ENCODE results near the gene HAVCR2. TPM values are rescaled to one million over a fixed set of nuclear protein-coding genes. Genes with fewer than 3 reads are reported as not detected.

The HAVCR2 gene
- total and polyA plus RNA-seq, 10 of the 15 experiments (the other 5 are each of a cell fraction or from before 2014, with no cell fraction given), result 5.2 to 7.5 (median 6.9) TPM

DNA sequence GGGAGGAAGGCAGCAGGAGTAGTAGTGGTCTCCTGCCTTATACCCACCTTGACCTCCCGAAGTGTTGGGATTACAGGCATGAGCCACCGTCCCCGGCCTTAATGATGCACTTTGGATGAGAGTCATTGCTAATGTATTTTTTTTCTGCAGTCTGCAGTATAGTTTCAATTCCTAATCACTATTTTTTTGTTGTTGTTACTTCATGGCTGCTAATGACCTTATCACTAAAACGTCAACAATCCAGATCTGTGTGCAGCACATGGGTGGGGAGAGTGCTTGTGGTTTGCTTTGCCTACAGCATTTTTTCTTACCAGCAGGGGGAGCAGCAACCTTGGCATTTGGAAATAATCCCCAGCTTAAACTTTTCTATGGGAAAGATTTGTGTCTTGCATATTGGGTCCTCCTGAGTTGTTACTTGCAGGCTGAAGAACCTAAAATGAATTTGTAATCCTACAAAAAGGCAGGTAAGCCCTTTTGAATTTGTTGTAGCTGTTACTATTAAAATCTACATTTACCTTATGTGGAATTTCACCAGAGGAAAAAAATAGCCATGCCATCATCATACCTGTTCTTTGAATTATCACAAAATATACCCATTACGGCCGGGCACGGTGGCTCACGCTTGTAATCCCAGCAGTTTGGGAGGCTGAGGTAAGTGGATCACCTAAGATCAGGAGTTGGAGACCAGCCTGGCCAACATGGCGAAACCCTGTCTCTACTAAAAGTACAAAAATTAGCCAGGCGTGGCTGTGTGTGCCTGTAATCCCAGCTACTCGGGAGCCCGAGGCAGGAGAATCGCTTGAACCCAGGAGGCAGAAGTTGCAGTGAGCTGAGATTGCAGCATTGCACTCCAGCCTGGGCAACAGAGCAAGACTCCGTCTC is 40.1 kb upstream of the HAVCR2 start:
- Histone ChIP-seq H4K20me1 (ENCODE audit: control insufficient read depth, insufficient read depth) (no peaks in the 10 kb centered on the region), H3K27ac (ENCODE audit: control insufficient read depth, insufficient read depth) (no peak overlapping the region), H3K79me2 (ENCODE audit: control insufficient read depth, insufficient read depth, low read length) (no peaks in the 10 kb centered on the region), H3K9ac (ENCODE audit: control insufficient read depth, insufficient read depth, low read length) (no peak overlapping the region), H3K4me1 (ENCODE audit: control insufficient read depth, insufficient read depth, low read length) (no peaks in the 10 kb centered on the region), H3K27me3 (replicated peaks in 1 of 2; ENCODE audit: control insufficient read depth in 2 of 2, insufficient read depth in 2 of 2, low read length in 1 of 2) (no peaks in the 10 kb centered on the region), H3K4me2 (ENCODE audit: control insufficient read depth, insufficient read depth) (no peak overlapping the region), H2AFZ (ENCODE audit: control insufficient read depth, low read depth, low read length) (no peak overlapping the region), H3K9me3 (replicated peaks; ENCODE audit: control insufficient read depth, insufficient read depth, low read length) (no peaks in the 10 kb centered on the region), H3K4me3 (no peak overlapping the region), H3K36me3 (ENCODE audit: control insufficient read depth in 2 of 2, insufficient read depth in 2 of 2, low read length in 1 of 2) (no peaks in the 10 kb centered on the region)
- intact Hi-C loops (cut with micrococcal nuclease; ENCODE audit: unreplicated experiment) (loop anchor here (1.0 to 10.0 kb wide), 6 partner anchors 68 to 596 kb away; partner anchors contain the start of genes CYFIP2 and LSM11), in situ Hi-C loops (cut with MboI) (loop anchor here (5.0 kb wide), 2 partner anchors 103 to 163 kb away; no protein-coding TSS in a partner anchor)
- no TSS peak for BruUV-seq (replicated peaks)
- ATAC-seq (peak; percentile 92), DNase-seq (ENCODE audit: low read depth, low spot score) (peak; percentile 40), FAIRE-seq (peak; percentile 88)
- ChIA-PET POLR2A (interaction anchor here (0.6 to 1.6 kb wide), 8 partner anchors 17 to 350 kb away, joined by 3 to 10 read pairs (median 3); partner anchors contain the start of gene GARIN3), RAD21 (ENCODE audit: unreplicated experiment) (interaction anchor here (0.9 to 4.7 kb wide), 26 partner anchors 19 to 594 kb away, joined by 3 to 159 read pairs (median 6); partner anchors contain the start of gene LSM11), CTCF (interaction anchor here (0.6 to 11.1 kb wide), 42 partner anchors 9 to 521 kb away, joined by 3 to 244 read pairs (median 4); partner anchors contain the start of genes GARIN3 and ITK), SMC1A (ENCODE audit: uncharacterized antibody, unreplicated experiment) (interaction anchor here (0.7 to 4.4 kb wide), 47 partner anchors 9 to 570 kb away, joined by 3 to 138 read pairs (median 5); partner anchors contain the start of gene CYFIP2)
- 60% methylated on average over 14 of the region's 14 CpGs for WGBS (ENCODE audit: insufficient coverage, insufficient replicate concordance, low lambda C conversion rate, missing lambda C conversion rate)
- no peak for TF ChIP-seq BACH1 (IDR thresholded peaks at IDR 0.05; ENCODE audit: borderline replicate concordance)
- no peak for TF ChIP-seq SUZ12 (IDR thresholded peaks at IDR 0.05; ENCODE audit: unreplicated experiment)
- TF ChIP-seq SIX5 (IDR thresholded peaks at IDR 0.05; ENCODE audit: low read depth, low read length, severe bottlenecking), result no peak
- TF ChIP-seq HDAC6 (IDR thresholded peaks at IDR 0.05; ENCODE audit: unreplicated experiment), result no peak
- no peak for TF ChIP-seq ESRRA (IDR thresholded peaks at IDR 0.05; ENCODE audit: low read length)
- no peak for TF ChIP-seq RAD51 (IDR thresholded peaks at IDR 0.05)
- TF ChIP-seq MXI1 (IDR thresholded peaks at IDR 0.05; ENCODE audit: low read depth, low read length), result peak; percentile 50
- peak; percentile 86 for TF ChIP-seq CBFB (IDR thresholded peaks at IDR 0.05; ENCODE audit: low read depth)
- TF ChIP-seq SMARCA5 (IDR thresholded peaks at IDR 0.05), result peak; percentile 48; the same call in 1 of the 2 replicates
- TF ChIP-seq YBX1 (IDR thresholded peaks at IDR 0.05), result no peak
- no peak for TF ChIP-seq NR2C1 (IDR thresholded peaks at IDR 0.05)
- TF ChIP-seq STAT3 (IDR thresholded peaks at IDR 0.05; ENCODE audit: low read depth, low read length), result no peak
- TF ChIP-seq POU2F2 (IDR thresholded peaks at IDR 0.05; ENCODE audit: borderline replicate concordance, low read depth, low read length), result peak; percentile 67; the same call in 2 of the 3 replicates
- TF ChIP-seq IKZF1 (conservative IDR thresholded peaks at IDR 0.05), result peak; percentile 44; the same call in 1 of the 2 replicates
- no peak for TF ChIP-seq TCF12 (IDR thresholded peaks at IDR 0.05; ENCODE audit: low read depth, low read length)
- TF ChIP-seq, protein P1, sequence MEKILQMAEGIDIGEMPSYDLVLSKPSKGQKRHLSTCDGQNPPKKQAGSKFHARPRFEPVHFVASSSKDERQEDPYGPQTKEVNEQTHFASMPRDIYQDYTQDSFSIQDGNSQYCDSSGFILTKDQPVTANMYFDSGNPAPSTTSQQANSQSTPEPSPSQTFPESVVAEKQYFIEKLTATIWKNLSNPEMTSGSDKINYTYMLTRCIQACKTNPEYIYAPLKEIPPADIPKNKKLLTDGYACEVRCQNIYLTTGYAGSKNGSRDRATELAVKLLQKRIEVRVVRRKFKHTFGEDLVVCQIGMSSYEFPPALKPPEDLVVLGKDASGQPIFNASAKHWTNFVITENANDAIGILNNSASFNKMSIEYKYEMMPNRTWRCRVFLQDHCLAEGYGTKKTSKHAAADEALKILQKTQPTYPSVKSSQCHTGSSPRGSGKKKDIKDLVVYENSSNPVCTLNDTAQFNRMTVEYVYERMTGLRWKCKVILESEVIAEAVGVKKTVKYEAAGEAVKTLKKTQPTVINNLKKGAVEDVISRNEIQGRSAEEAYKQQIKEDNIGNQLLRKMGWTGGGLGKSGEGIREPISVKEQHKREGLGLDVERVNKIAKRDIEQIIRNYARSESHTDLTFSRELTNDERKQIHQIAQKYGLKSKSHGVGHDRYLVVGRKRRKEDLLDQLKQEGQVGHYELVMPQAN (conservative IDR thresholded peaks at IDR 0.05), result peak; percentile 23; the same call in 1 of the 2 replicates
- TF ChIP-seq RUNX3 (IDR thresholded peaks at IDR 0.05; ENCODE audit: low read length), result peak; percentile 94
- TF ChIP-seq, protein P2, sequence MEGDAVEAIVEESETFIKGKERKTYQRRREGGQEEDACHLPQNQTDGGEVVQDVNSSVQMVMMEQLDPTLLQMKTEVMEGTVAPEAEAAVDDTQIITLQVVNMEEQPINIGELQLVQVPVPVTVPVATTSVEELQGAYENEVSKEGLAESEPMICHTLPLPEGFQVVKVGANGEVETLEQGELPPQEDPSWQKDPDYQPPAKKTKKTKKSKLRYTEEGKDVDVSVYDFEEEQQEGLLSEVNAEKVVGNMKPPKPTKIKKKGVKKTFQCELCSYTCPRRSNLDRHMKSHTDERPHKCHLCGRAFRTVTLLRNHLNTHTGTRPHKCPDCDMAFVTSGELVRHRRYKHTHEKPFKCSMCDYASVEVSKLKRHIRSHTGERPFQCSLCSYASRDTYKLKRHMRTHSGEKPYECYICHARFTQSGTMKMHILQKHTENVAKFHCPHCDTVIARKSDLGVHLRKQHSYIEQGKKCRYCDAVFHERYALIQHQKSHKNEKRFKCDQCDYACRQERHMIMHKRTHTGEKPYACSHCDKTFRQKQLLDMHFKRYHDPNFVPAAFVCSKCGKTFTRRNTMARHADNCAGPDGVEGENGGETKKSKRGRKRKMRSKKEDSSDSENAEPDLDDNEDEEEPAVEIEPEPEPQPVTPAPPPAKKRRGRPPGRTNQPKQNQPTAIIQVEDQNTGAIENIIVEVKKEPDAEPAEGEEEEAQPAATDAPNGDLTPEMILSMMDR (IDR thresholded peaks at IDR 0.05 in 2 of 3, conservative IDR thresholded peaks at IDR 0.05 in 1 of 3; ENCODE audit: control insufficient read depth in 2 of 3, extremely low read depth in 1 of 3, insufficient read depth in 1 of 3, low read depth in 3 of 3, low read length in 3 of 3), result peak; percentile 73 to 91 (median 90)
- no peak for TF ChIP-seq FOXM1 (IDR thresholded peaks at IDR 0.05; ENCODE audit: low read depth, low read length)
- TF ChIP-seq YY1 (IDR thresholded peaks at IDR 0.05; ENCODE audit: low read depth, low read length), result peak; percentile 55; the same call in 1 of the 2 replicates
- TF ChIP-seq CREM (IDR thresholded peaks at IDR 0.05; ENCODE audit: low read depth), result peak; percentile 15; the same call in 1 of the 2 replicates

Data from GM12878 (cell line).